Measurements from ENCODE around the gene TSPAN18. TPM values are rescaled to one million over a fixed set of nuclear protein-coding genes. Genes with fewer than 3 reads are reported as not detected.

TSPAN18 gene
- total and polyA plus RNA-seq, 4 experiments from 2014 or later, result 7.3 to 48.6 (median 18.2) TPM

- Histone ChIP-seq H3K27me3 (ENCODE audit: insufficient read depth, low read length) (no peaks in the 10 kb centered on the region), H3K4me3 (ENCODE audit: low read length in 2 of 2) (no peak overlapping the region), H3K27ac (ENCODE audit: low read depth, low read length) (no peak overlapping the region), H3K9me3 (ENCODE audit: control insufficient read depth in 1 of 2, low read length in 2 of 2) (no peaks in the 10 kb centered on the region), H3K36me3 (ENCODE audit: insufficient read depth, low read length) (no peaks in the 10 kb centered on the region), H3K4me1 (ENCODE audit: insufficient read depth, low read length) (no peaks in the 10 kb centered on the region)
- no peak overlapping the region for H3K4me3 Mint-ChIP-seq
- H3K27ac Mint-ChIP-seq, result peak overlapping the region in 2 of 7 donors; percentile 8 to 16
- ChIA-PET CTCF (ENCODE audit: partially characterized antibody) (interaction anchor here (0.7 to 2.1 kb wide), 3 partner anchors 8 to 9 kb away, joined by 3 to 5 read pairs (median 3); no protein-coding TSS in a partner anchor), POLR2A (ENCODE audit: partially characterized antibody) (no interaction called here)
- H3K9me3 Mint-ChIP-seq, result no peaks in the 10 kb centered on the region
- intact Hi-C loops (cut with micrococcal nuclease), result no loop called here
- peaks cover 19 to 67% (median 32%) of the 10 kb centered on the region in 4 donors for H3K4me1 Mint-ChIP-seq
- H3K27me3 Mint-ChIP-seq, result no peaks in the 10 kb centered on the region
- H3K36me3 Mint-ChIP-seq, result peaks cover 20 to 21% of the 10 kb centered on the region in 2 donors
- DNase-seq, result no peak
Observed at GRCh38 chr11:44784851-44785250, 58.1 kb downstream of the TSPAN18 start.

GRCh38 chr11:44785856-44786607 lies 59.3 kb downstream of the TSPAN18 start:
- no peak for DNase-seq
- intact Hi-C loops (cut with micrococcal nuclease), result no loop called here
- Histone ChIP-seq H3K36me3 (ENCODE audit: insufficient read depth, low read length) (no peaks in the 10 kb centered on the region), H3K4me1 (ENCODE audit: insufficient read depth, low read length) (no peaks in the 10 kb centered on the region), H3K27me3 (ENCODE audit: insufficient read depth, low read length) (no peaks in the 10 kb centered on the region), H3K4me3 (ENCODE audit: low read length in 2 of 2) (no peak overlapping the region), H3K27ac (ENCODE audit: low read depth, low read length) (no peak overlapping the region), H3K9me3 (ENCODE audit: control insufficient read depth in 1 of 2, low read length in 2 of 2) (no peaks in the 10 kb centered on the region)
- Mint-ChIP-seq H3K4me1 (peaks cover 17 to 59% (median 32%) of the 10 kb centered on the region in 4 donors), H3K27me3 (no peaks in the 10 kb centered on the region), H3K27ac (peak overlapping the region in 2 of 7 donors; percentile 38 to 61), H3K9me3 (no peaks in the 10 kb centered on the region), H3K4me3 (no peak overlapping the region), H3K36me3 (peaks cover 18 to 20% of the 10 kb centered on the region in 2 donors)
- CTCF ChIA-PET (ENCODE audit: partially characterized antibody), result interaction anchor here (1.1 to 2.1 kb wide), 2 partner anchors 9 to 10 kb away, joined by 5 to 6 read pairs; no protein-coding TSS in a partner anchor
- POLR2A ChIA-PET (ENCODE audit: partially characterized antibody), result no interaction called here

- Histone ChIP-seq H3K27ac (ENCODE audit: low read depth, low read length) (no peak overlapping the region), H3K36me3 (ENCODE audit: insufficient read depth, low read length) (no peaks in the 10 kb centered on the region), H3K4me3 (ENCODE audit: low read length in 2 of 2) (no peak overlapping the region), H3K9me3 (ENCODE audit: control insufficient read depth in 1 of 2, low read length in 2 of 2) (no peaks in the 10 kb centered on the region), H3K4me1 (ENCODE audit: insufficient read depth, low read length) (no peaks in the 10 kb centered on the region), H3K27me3 (ENCODE audit: insufficient read depth, low read length) (no peaks in the 10 kb centered on the region)
- Mint-ChIP-seq H3K4me1 (peaks cover 16 to 58% (median 25%) of the 10 kb centered on the region in 4 donors), H3K9me3 (no peaks in the 10 kb centered on the region), H3K27ac (peak overlapping the region in 1 of 7 donors; percentile 28), H3K4me3 (no peak overlapping the region), H3K27me3 (no peaks in the 10 kb centered on the region), H3K36me3 (peaks cover 9 to 16% of the 10 kb centered on the region in 2 donors)
- ChIA-PET POLR2A (ENCODE audit: partially characterized antibody) (no interaction called here), CTCF (ENCODE audit: partially characterized antibody) (no interaction called here)
- intact Hi-C loops (cut with micrococcal nuclease), result no loop called here
- DNase-seq, result no peak
Observed at GRCh38 chr11:44787070-44787469, 60.3 kb downstream of the TSPAN18 start.

- Mint-ChIP-seq H3K4me3 (no peak overlapping the region), H3K9me3 (no peaks in the 10 kb centered on the region), H3K4me1 (peaks cover 16 to 58% (median 26%) of the 10 kb centered on the region in 4 donors), H3K27ac (no peak overlapping the region), H3K36me3 (peaks cover 8 to 16% of the 10 kb centered on the region in 2 donors), H3K27me3 (no peaks in the 10 kb centered on the region)
- intact Hi-C loops (cut with micrococcal nuclease), result no loop called here
- Histone ChIP-seq H3K27me3 (ENCODE audit: insufficient read depth, low read length) (no peaks in the 10 kb centered on the region), H3K4me3 (ENCODE audit: low read length in 2 of 2) (no peak overlapping the region), H3K9me3 (ENCODE audit: control insufficient read depth in 1 of 2, low read length in 2 of 2) (no peaks in the 10 kb centered on the region), H3K4me1 (ENCODE audit: insufficient read depth, low read length) (no peaks in the 10 kb centered on the region), H3K27ac (ENCODE audit: low read depth, low read length) (no peak overlapping the region), H3K36me3 (ENCODE audit: insufficient read depth, low read length) (no peaks in the 10 kb centered on the region)
- ChIA-PET CTCF (ENCODE audit: partially characterized antibody) (interaction anchor here (0.6 to 3.3 kb wide), 2 partner anchors 11 to 58 kb away, joined by 3 to 14 read pairs; no protein-coding TSS in a partner anchor), POLR2A (ENCODE audit: partially characterized antibody) (no interaction called here)
- no peak for DNase-seq
Observed at GRCh38 chr11:44787981-44788380, 61.2 kb downstream of the TSPAN18 start.

- Mint-ChIP-seq H3K36me3 (peaks cover 8 to 18% of the 10 kb centered on the region in 2 donors), H3K27me3 (no peaks in the 10 kb centered on the region), H3K4me3 (no peak overlapping the region), H3K27ac (peak overlapping the region in 1 of 7 donors; percentile 25), H3K9me3 (no peaks in the 10 kb centered on the region), H3K4me1 (peaks cover 17 to 56% (median 26%) of the 10 kb centered on the region in 4 donors)
- Histone ChIP-seq H3K4me3 (ENCODE audit: low read length in 2 of 2) (no peak overlapping the region), H3K36me3 (ENCODE audit: insufficient read depth, low read length) (no peaks in the 10 kb centered on the region), H3K9me3 (ENCODE audit: control insufficient read depth in 1 of 2, low read length in 2 of 2) (no peaks in the 10 kb centered on the region), H3K4me1 (ENCODE audit: insufficient read depth, low read length) (no peaks in the 10 kb centered on the region), H3K27ac (ENCODE audit: low read depth, low read length) (no peak overlapping the region), H3K27me3 (ENCODE audit: insufficient read depth, low read length) (no peaks in the 10 kb centered on the region)
- no peak for DNase-seq
- intact Hi-C loops (cut with micrococcal nuclease), result no loop called here
- ChIA-PET CTCF (ENCODE audit: partially characterized antibody) (interaction anchor here (0.8 to 3.3 kb wide), 3 partner anchors 12 to 105 kb away, joined by 3 to 14 read pairs (median 9); no protein-coding TSS in a partner anchor), POLR2A (ENCODE audit: partially characterized antibody) (no interaction called here)
Observed at GRCh38 chr11:44788536-44789261, 61.9 kb downstream of the TSPAN18 start.

- no peaks in the 10 kb centered on the region for H3K27me3 Mint-ChIP-seq
- H3K27me3 ChIP-seq (ENCODE audit: insufficient read depth, low read length), result no peaks in the 10 kb centered on the region
- no peaks in the 10 kb centered on the region for H3K9me3 ChIP-seq (ENCODE audit: control insufficient read depth in 1 of 2, low read length in 2 of 2)
- intact Hi-C loops (cut with micrococcal nuclease), result no loop called here
- H3K4me3 Mint-ChIP-seq, result no peak overlapping the region
- H3K4me1 Mint-ChIP-seq, result peaks cover 13 to 48% (median 22%) of the 10 kb centered on the region in 4 donors
- ChIA-PET CTCF (ENCODE audit: partially characterized antibody) (interaction anchor here (0.6 to 3.3 kb wide), 4 partner anchors 12 to 104 kb away, joined by 3 to 14 read pairs (median 6); no protein-coding TSS in a partner anchor), POLR2A (ENCODE audit: partially characterized antibody) (no interaction called here)
- H3K4me1 ChIP-seq (ENCODE audit: insufficient read depth, low read length), result no peaks in the 10 kb centered on the region
- no peak overlapping the region for H3K4me3 ChIP-seq (ENCODE audit: low read length in 2 of 2)
- no peak for DNase-seq
- H3K36me3 Mint-ChIP-seq, result peaks cover 8 to 18% of the 10 kb centered on the region in 2 donors
- H3K36me3 ChIP-seq (ENCODE audit: insufficient read depth, low read length), result no peaks in the 10 kb centered on the region
- peak overlapping the region in 1 of 7 donors; percentile 68 for H3K27ac Mint-ChIP-seq
- H3K9me3 Mint-ChIP-seq, result no peaks in the 10 kb centered on the region
- H3K27ac ChIP-seq (ENCODE audit: low read depth, low read length), result no peak overlapping the region
Observed at GRCh38 chr11:44789496-44789895, 62.7 kb downstream of the TSPAN18 start.

- Mint-ChIP-seq H3K4me3 (no peak overlapping the region), H3K4me1 (peaks cover 9 to 42% (median 18%) of the 10 kb centered on the region in 4 donors), H3K36me3 (peaks cover 6 to 13% of the 10 kb centered on the region in 2 donors), H3K27me3 (no peaks in the 10 kb centered on the region), H3K9me3 (no peaks in the 10 kb centered on the region), H3K27ac (peak overlapping the region in 1 of 7 donors; percentile 9)
- H3K36me3 ChIP-seq (ENCODE audit: insufficient read depth, low read length), result no peaks in the 10 kb centered on the region
- DNase-seq, result no peak
- H3K27me3 ChIP-seq (ENCODE audit: insufficient read depth, low read length), result no peaks in the 10 kb centered on the region
- intact Hi-C loops (cut with micrococcal nuclease), result no loop called here
- H3K4me3 ChIP-seq (ENCODE audit: low read length in 2 of 2), result no peak overlapping the region
- no peaks in the 10 kb centered on the region for H3K4me1 ChIP-seq (ENCODE audit: insufficient read depth, low read length)
- no peak overlapping the region for H3K27ac ChIP-seq (ENCODE audit: low read depth, low read length)
- ChIA-PET POLR2A (ENCODE audit: partially characterized antibody) (no interaction called here), CTCF (ENCODE audit: partially characterized antibody) (interaction anchor here (2.5 to 3.3 kb wide), 2 partner anchors 13 to 16 kb away, joined by 9 to 14 read pairs; no protein-coding TSS in a partner anchor)
- no peaks in the 10 kb centered on the region for H3K9me3 ChIP-seq (ENCODE audit: control insufficient read depth in 1 of 2, low read length in 2 of 2)
Observed at GRCh38 chr11:44790211-44790610, 63.4 kb downstream of the TSPAN18 start.
